ENCODE measurements around the gene IL1RL2.

DNA sequence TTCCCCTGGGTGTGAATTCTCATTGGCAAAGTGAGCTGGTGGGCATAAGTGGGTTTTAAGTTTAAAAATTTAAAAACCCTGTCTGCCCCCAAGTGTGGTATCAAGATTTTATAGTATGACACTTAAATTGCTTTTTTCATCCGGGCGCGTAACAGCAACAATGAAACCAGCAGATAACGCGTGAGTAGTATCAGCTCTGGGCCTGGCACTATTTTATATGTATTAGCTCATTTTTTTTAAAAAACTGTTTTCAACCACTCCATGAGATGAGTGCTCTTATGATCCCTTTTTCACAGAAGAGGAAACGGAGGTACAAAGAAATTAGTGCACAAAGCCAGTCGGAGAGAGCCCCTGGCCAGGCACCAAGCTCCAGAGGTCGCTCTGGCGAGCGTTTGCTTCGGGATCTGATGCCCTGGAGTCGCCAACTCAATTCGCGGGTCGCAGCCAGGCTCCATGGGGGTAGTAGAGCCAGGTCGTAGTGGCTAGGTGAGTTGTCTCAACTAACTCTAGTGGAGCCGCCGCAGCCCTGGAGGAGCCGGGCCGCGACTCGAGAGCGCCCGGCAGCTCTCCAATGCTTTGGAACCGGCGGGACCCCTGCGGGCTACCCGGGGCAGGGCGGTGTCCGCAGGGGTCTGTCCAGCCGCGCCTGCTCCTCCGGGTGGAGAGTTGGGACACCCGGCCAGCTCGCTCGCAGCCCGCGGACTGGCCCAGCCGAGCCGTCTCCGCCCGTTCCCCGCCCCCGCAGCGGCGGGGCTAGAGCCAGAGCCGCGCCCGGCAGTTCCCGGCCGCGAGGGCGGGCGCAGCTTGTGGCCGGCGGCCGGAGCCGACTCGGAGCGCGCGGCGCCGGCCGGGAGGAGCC, 44.6 kb upstream of the IL1RL2 start, which contains the start of gene IL1R1:
- TF ChIP-seq EZH2 (IDR thresholded peaks at IDR 0.05) (no peak), POLR2AphosphoS5 (IDR thresholded peaks at IDR 0.05; ENCODE audit: borderline replicate concordance, low read depth, low read length) (no peak)
